GM19043 (cell line): ENCODE measurements around the gene FAM241A.
"Not testable (repeated sequence)": the region's sequence is repeated elsewhere in the genome, so short reads cannot be mapped to it uniquely, and the experiment has no call there.

Source experiments
- ATAC-seq: cut with Tn5 transposase; IDR thresholded peaks from one replicate; pipeline ENCODE4 v1.9.1; 2021; ENCODE audit warnings: low read depth; ENCODE audit not compliant: unreplicated experiment

The FAM241A gene

DNA sequence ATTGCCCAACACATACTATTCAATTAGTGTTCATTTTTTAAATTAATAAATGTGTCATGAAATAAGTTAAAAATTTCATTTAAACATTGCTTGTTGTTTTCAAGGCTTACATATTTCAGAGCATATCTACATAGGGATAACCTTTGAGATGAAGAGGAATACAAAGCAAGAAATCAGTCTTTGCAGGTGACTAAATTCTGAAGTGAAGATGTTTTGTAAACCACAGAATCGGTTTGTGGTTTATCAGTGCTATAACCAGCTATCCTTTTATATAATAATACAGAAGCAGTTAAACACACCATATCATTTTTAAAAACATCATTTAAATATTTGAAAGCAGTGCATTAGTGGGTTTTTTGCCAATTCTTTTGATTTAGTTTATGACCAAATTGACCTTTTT is 26.9 kb downstream of the FAM241A start:
- ATAC-seq: peak; percentile 57

DNA sequence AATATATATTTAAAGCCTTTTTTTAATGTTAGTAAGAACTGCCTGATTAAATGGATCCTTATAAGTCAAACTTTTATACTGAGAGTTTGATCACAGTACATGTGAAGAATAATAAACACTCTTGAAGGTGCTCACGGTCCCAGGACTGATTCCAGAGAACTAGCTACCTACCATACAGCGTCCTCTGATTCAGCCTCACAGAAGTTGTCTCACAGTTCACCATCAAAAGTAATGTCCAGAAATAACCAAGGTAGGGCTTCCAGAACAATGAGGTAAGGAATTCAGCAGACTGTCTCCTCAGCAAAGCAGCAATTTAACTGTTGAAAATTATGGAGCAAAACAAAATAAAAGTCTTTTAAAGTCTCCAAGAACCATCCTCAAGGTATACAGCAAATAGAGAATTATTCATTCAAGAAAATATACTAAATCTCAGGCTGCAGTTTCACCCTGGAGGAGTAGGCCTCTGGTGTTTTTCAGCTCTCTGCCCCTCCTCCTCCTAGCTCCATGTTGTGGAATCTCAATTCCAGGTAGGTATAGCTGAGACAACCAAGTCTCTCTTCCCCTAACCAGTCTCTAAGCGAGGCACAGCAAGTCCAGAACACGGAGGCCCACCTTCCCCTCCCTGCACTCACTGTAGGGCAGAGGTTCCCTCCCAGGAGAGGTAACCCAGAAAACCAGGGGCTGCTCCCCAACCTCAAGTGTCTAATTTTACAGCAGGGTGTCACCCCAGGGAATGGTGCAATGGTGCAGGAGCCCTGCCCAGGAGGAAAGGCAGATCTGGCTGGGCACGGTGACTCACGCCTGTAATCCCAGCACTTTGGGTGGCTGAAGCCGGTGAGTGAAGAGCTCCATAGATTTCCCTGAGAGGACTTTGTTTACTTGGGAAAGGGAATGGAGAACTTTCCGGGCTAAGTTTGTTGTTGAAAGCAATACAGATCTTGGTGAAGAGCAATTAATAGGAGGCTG is 28.6 kb downstream of the FAM241A start:
- ATAC-seq: no peak

DNA sequence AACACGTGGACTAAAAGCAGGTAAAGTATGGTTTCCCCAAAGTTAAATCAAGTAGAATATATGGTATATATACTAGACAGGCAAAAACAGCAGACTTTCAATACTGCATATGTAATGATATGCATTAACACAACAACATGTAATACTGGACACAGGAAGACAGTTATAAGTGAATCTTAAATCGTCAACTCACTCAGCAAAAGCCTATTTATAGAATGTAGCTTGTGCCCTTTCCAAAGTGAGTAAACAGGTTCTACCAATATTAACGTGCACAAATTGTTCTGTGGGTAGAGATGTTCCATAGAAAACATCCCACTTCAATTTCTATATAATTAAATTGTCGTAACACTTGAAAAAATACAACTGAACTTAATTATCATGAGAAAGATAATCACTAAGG is 30.6 kb downstream of the FAM241A start:
- no peak for ATAC-seq

DNA sequence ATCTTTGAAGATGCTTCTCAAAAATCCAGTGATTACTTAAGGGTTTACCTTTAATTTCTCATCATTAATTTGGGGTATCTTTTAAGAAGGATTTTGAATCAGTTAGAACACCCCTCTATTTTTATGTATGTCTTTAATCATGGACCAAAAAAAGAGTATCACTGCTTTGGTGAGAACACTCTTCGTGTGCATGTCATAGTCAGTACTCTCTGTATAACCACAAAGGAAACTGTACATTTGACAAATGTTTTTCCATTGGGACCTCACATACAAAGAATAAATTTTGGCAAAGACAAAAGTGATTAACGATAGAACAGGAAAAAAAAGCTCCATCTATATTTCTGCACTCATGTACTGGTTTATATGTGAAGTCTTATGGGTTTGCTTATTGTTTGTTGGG is 31.3 kb downstream of the FAM241A start:
- no peak for ATAC-seq

- not testable (repeated sequence) for ATAC-seq
These were observed 33.5 kb downstream of the FAM241A start for GRCh38 chr4:112178741-112179140.

GRCh38 chr4:112181358-112182000 is 36.2 kb downstream of the FAM241A start:
- ATAC-seq: no peak

DNA sequence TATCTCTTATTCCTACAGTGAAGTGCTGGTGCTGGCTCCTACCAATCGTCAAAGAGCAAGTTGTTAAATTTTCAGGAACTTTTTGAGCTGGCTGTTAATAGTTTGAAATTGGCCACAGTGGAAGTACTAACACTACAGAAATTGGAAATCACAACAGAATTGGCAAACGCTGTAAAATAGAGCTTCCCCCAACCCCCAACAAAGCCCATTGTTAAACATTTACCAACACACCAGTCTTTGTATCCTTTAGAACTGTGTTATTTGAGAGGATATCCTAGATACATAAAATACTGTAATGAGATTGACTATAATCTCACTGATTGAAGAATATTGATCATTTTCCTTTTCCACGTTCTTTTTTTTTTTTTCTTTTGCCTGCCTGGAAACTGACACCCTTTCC is 37.4 kb downstream of the FAM241A start:
- ATAC-seq: no peak

- ATAC-seq: no peak
These were observed 38.0 kb downstream of the FAM241A start for GRCh38 chr4:112183252-112183651.

- ATAC-seq: no peak
These were observed 39.2 kb downstream of the FAM241A start for GRCh38 chr4:112184438-112184837.

GRCh38 chr4:112185334-112185733 is 40.1 kb downstream of the FAM241A start:
- no peak for ATAC-seq

- no peak for ATAC-seq
These were observed 40.8 kb downstream of the FAM241A start for GRCh38 chr4:112185740-112186670.

DNA sequence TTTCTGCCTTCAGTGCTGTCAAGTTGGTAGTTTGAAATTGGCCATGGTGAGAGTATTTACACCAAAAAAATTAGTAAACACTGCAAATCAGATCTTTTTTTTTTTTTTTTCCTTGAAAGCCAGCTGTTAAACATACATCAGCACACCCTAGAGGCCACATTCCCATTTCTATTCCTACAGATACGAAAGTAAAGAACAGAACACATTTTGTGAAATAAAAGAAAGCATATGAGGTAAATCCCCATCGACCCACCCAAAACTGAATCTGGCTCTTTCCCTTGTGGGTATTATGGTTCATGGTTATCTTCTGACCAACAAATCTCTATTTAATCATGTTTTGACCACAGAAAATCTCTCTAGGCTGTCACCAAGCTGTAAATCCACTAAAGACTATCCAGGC is 44.5 kb downstream of the FAM241A start:
- no peak for ATAC-seq

GRCh38 chr4:112190684-112191083 is 45.4 kb downstream of the FAM241A start:
- ATAC-seq: no peak

DNA sequence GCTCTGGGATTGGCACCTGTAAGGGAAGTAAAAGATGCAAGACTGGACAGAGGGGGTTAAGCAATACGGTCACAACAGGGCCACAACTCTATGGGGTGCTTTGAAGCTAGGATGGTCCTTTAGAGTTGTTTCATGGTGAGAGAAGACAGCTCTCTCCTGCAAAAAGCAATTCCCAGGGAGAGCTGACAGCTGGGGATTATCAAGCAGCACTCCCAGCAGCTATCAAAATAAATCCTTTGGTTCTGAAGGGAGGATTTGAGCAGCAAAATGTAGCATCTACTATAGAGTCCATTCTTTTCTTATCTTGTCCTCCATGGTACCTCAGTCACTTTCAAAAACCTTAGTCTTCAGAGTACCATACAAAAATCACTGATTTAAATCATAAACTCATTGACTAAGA is 51.2 kb downstream of the FAM241A start:
- no peak for ATAC-seq

GRCh38 chr4:112199041-112199440 is 53.8 kb downstream of the FAM241A start:
- ATAC-seq: peak; percentile 24

DNA sequence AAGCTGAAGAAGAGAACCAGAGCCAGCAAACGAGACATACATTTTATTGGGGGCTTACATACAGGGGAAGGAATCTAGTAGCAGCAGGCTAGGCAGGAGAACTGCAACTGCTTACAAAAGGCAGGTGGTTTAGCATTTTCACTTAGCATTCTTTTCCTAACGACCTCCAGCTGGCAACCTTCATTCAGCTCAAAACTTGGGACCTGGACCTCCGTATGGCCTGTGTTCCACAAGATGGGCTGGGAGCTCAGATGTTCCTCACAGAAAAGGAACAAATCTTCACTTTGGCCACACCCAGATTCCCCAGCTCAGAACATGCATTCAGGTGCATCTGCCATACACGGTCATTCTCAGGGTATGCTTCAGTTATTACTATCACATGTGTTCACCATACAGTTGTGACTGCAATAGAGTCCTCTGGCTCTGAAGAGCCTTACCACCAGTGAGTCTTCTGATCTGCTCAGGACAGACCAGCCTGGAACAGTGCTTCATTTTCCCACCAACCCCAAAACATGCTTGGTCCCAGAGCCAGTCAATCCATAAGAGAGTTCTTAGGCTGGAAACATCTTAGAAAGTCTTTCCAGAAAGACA is 56.8 kb downstream of the FAM241A start:
- peak; percentile 35 for ATAC-seq

GRCh38 chr4:112203593-112203992 is 58.3 kb downstream of the FAM241A start:
- ATAC-seq: no peak

GRCh38 chr4:112206431-112206830 is 61.2 kb downstream of the FAM241A start:
- ATAC-seq: no peak

DNA sequence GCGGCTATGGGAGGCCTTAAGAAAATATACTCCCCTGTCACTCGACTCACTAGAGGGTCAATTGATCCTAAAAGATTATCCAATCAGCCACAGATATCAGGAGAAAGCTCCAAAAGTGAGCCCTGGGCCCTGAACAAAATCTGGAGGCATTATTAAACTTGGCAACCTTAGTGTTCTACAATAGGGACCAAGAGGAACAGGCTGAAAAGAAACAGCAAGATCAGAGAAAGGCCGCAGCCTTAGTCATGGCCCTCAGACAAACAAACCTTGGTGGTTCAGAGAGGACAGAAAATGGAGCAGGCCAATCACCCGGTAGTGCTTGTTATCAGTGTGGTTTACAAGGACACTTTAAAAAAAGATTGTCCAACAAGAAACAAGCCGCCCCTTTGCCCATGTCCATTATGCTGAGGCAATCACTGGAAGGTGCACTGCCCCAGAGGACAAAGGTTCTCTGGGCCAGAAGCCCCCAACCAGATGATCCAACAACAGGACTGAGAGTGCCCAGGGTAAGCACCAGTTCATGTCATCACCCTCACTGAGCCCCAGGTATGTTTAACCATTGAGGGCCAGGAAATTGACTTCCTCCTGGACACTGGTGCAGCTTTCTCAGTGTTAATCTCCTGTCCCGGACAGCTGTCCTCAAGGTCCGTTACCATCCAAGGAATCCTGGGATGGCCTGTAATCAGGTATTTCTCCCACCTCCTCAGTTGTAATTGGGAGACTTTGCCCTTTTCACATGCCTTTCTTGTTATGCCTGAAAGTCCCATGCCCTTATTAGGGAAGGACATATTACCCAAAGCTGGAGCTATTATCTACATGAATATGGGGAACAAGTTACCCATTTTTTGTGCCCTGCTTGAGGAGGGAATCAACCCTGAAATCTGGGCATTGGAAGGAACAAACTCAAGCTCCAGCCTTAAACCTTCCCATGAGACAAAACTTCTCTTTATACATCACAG is 63.2 kb downstream of the FAM241A start:
- ATAC-seq: not testable (repeated sequence)
